Activated CD4-positive, alpha-beta T cell treated with anti-CD3 and anti-CD28 coated beads for 24 hours (primary cell): ENCODE measurements around the gene WRNIP1.
A peak's percentile ranks its signal among the peaks of the same experiment; 100 is the strongest.

Experiments used
- DNase-seq, 2 donors: peaks; one replicate each; pipeline ENCODE4 v3.0.0-alpha.2; 2020; ENCODE audit warnings: low read depth in 2 of 2

The WRNIP1 gene

DNA sequence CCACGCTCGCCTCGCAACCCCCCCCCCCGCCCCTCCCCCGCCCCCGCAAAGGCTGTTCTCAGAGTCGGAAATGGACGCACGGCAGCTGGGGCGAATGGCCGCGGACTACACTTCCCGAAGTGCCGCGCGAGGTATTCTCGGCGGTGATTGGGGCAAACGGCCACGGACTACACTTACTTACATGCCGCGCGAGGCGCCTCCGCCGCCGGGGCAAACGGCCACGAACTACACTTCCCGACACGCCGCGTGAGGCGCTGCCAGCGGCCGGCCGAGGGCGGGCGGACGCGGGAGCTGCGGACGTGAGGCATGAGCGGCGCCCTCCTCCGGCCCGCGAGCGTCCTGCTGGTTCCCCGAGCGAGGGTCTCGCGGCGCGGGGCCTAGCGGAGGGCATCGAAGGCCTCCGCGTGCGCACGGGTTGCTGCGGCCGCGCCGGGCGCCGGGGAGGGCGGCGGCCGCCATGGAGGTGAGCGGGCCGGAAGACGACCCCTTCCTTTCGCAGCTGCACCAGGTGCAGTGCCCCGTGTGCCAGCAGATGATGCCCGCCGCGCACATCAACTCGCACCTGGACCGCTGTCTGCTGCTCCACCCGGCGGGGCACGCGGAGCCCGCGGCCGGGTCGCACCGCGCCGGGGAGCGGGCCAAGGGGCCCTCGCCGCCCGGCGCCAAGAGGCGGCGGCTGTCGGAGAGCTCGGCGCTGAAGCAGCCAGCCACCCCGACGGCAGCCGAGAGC lies at the start of gene WRNIP1:
Gene WRNIP1 (plus strand): TSS at position 228 of the 730 bp plus-strand sequence. CDS start 230 bp downstream, at position 458.
- DNase-seq, result peak; percentile 87 to 92

- no peak for DNase-seq
These were observed 49.5 kb upstream of the WRNIP1 start for GRCh38 chr6:2715737-2716136.

- no peak for DNase-seq
These were observed 48.1 kb upstream of the WRNIP1 start for GRCh38 chr6:2716936-2717700.

DNA sequence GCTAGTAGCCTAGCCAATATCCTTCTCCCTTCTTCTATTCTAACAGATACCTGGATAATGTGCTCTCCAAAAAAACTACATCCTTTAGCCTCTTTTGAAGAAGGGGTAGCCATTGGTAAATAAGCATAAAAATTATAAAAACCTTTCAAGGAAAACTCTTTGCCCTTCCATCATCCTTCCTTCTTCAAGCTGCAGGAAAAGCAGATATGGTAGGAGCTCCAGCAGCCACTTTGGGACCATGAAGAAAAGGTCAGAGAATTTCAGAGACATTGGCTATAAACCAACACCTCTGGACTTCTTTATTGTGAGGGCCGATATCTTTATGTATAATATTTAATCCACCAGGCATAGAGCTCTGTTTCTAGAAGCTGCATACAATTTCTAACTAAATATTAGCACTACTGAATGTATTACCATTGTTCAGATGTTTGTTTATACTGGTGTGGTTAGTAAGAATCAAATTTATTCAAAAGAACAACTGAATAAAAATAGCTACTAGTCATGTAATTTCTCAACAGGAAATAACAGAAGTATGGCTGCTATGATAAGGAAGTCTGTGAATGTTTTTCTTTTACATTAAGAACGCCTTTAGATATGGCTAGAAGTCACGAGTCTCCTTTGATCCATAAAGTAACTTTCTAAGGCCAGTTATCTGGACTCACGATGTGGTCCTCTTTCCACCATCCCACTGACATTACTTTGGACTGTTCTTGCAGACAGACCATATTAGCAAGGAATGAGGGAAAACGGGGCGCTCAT lies 46.7 kb upstream of the WRNIP1 start:
- no peak for DNase-seq

DNA sequence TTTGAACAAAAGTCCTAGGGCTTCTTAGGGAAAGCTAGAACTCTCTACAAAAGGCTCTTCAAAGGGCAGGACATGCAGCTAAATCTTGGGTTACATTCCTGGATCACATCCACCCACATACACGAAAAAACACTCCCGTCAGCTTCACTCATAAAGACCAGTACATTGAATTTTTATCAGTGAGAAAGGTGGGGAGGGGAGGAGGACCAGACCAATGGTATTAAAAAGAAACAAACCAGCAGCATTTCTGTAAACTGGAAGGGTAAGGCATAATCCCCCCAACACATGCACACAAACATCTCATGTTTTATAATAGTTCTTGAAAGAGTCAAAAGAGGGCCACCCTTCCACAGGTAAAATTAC lies 46.1 kb upstream of the WRNIP1 start:
- DNase-seq, result no peak

GRCh38 chr6:2721219-2721618 lies 44.0 kb upstream of the WRNIP1 start:
- DNase-seq, result no peak

DNA sequence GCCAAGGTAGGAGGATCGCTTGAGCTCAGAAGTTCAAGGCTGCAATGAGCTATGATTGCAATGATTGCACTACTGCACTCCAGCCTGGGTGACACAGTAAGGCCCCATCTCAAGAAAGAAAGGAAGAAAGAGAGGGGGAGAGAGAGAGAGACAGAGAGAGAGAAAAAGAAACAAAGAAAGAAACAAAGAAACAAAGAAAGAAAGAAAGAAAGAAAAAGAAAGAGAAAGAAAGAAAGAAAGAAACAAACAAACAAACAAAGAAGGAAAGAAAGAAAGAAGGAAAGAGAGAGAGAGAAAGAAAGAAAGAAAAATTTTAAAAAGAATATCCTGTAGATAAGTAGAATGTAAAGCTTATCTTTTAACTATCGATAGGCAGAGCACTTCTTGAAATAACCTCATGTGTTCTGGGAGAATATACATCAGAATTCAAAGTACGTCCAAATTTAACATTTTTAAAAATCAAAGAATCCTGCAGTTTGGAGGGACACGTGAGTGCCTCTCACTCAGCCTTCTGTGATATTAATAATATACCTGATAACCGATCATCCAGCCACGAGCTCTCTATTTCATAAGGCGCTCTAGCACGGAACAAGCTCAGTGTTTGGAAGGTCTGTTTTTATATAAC lies 39.7 kb upstream of the WRNIP1 start:
- DNase-seq, result no peak

- no peak for DNase-seq
These were observed 39.1 kb upstream of the WRNIP1 start for GRCh38 chr6:2725999-2726567.

GRCh38 chr6:2729921-2730320 lies 35.3 kb upstream of the WRNIP1 start:
- DNase-seq, result no peak

DNA sequence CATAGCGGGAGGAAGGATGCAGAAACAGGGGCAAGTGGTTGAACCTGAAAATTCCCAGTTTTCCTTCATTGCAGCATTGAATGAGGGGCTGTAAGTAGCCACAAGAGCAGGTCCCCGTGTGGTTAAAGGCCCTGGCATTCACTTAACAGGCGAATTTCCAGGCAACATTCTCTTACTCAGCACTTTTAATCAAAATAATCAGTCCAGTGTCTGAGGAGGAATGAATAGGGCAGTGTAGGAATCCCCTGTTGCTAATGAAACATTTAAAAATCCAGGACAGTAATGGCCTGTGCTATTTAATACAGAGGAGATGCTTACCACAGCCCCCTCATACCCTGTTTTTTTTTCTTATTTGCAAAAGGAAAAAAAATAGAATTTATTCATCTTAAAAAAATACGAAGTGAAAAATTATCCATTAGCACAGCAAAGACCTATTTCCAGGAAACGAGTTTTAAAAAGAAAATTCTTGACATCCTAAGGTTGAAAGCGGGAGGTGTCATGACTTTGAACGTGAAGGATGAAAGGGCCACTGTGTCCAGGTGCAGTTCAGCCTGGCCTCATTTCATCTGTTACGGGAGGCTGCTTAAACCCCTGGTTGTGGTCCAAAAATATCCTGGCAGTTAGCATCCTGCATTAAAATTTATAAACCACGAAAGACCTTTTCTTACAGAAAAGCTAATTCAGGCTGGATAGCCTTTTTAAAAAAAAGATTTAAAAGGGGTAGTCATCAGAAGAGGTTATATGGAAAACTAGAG lies 34.7 kb upstream of the WRNIP1 start:
- no peak for DNase-seq

- no peak for DNase-seq
These were observed 33.8 kb upstream of the WRNIP1 start for GRCh38 chr6:2731281-2731909.

- DNase-seq, result no peak
These were observed 32.6 kb upstream of the WRNIP1 start for GRCh38 chr6:2732503-2733089.

GRCh38 chr6:2733324-2733723 lies 31.9 kb upstream of the WRNIP1 start:
- peak; percentile 6 to 7 for DNase-seq

DNA sequence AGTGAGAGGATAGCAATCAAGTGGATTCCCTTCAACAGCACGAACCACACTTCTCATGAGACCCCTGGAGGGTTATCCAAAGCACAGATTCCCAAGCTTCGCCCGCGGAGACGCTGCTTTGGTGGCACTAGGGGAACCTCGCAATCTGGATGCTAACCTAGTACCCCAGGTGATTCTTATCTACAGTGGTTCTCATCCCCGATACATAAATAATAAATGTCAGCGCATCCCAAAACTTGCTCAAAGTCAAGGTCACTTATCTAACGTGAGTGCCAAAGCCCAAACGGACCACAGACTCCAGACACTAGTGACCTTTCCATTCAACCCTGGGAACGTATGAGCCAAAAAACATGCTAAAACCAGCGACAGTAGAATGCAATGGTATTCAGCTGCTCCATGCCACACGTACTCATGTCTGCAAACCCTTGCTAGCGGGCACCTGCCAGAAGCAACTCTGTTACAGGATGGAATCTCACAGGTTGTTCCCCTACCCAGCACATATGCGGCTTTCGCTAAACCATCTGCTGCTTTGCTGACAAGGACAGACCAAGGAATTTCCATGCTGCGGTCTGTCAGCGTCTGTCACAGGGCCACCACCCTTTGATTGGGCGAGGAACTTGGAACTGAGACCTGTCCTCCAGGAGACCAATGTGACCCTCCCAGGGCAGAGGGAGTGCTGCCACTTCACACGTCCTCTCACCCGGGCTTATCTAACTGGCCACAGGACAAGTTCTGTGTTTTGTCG lies 31.3 kb upstream of the WRNIP1 start:
- DNase-seq, result no peak

DNA sequence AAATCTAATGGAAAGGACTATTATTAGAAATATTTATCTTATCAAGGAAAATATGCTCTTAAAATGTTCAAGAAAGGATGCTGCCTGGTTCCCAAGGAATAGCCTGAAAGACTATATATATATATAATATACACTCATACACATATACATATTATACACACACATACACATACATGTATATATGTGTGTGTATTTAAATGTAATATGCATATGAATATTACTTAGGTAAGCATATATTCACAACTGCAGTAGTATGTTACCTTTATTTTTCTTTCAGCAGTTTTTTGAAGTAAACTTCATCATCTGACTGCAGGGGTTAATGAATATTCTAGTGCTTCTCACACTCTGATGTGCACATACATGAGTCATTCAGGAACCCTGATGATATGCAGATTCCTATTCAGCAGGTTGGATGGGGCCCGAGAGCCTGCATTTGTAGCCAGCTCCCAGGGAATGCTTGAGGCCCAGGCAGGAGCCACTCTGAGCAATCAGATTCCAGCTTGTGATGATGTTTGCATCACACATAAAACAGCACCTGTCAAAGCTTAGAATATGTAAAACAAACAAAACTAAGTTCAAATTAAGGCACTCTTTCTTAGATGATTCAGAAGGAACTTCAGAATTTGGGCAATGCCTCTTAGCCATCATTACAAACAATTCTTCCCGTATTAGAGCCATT lies 30.6 kb upstream of the WRNIP1 start:
- no peak for DNase-seq

- no peak for DNase-seq
These were observed 27.3 kb upstream of the WRNIP1 start for GRCh38 chr6:2737885-2738284.

GRCh38 chr6:2738373-2738979 lies 26.7 kb upstream of the WRNIP1 start:
- DNase-seq, result peak in 1 of 2 donors; percentile 19

GRCh38 chr6:2739335-2739734 lies 25.9 kb upstream of the WRNIP1 start:
- no peak for DNase-seq
